Upper lobe of left lung (tissue), 4 donors: ENCODE data around the gene FAM222A.

ENCODE experiments used
- EP300 ChIP-seq, 4 donors: sonication (generic); formaldehyde crosslinking; IDR thresholded peaks; one replicate each; pipeline ENCODE4 v1.5.1; 2017; ENCODE audit warnings: antibody characterized with exemption in 4 of 4, control low read depth in 2 of 4
- POLR2A ChIP-seq, 4 donors: fragments of 450-650 bp; IDR thresholded peaks; one replicate each; pipeline ENCODE4 v1.5.1; 2016 to 2017; ENCODE audit warnings: antibody characterized with exemption in 4 of 4, mild to moderate bottlenecking in 2 of 4
- TF ChIP-seq, protein P1 (sequence below), 6 experiments: fragments of 450-650 bp in 4 of 6; fragments of 200-600 bp in 2 of 6; sonication (generic) in 2 of 6; IDR thresholded peaks; one replicate each; pipeline ENCODE4 v1.5.1; 2016 to 2019; ENCODE audit warnings: antibody characterized with exemption in 6 of 6

DNA sequence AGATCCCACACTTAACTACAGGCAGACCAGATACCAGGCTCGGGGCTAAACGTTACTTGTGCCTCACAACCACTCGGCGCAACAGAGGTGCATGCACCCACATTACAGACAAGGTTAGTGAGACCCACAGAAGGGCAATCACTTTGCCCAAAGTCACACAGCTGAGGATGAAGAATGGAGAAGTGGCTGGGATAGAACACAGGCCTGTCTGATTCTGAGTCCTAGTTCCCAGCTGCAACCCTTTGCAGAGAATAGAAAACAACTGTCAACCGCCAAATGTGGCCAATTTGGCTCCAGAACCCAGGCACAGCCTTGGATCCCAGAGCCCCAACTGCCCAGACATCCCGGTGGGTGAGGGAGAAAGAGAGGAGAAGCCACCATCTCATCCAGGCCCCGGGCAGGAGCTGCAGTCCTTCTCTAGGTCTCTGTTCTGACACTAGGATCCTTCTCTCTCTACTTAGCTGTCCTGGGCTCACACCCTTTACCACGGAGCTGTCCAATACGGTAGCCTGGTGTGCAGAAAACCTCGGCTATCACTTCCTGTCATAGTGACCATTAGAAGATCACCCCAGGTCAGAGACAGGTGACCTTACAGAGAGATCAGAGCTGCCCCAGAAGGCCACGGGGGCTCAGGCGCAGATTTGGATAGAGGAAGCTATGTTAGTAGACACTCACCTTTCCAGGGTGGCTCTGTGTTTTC is 59.1 kb downstream of the FAM222A start:
- TF ChIP-seq, protein P1, sequence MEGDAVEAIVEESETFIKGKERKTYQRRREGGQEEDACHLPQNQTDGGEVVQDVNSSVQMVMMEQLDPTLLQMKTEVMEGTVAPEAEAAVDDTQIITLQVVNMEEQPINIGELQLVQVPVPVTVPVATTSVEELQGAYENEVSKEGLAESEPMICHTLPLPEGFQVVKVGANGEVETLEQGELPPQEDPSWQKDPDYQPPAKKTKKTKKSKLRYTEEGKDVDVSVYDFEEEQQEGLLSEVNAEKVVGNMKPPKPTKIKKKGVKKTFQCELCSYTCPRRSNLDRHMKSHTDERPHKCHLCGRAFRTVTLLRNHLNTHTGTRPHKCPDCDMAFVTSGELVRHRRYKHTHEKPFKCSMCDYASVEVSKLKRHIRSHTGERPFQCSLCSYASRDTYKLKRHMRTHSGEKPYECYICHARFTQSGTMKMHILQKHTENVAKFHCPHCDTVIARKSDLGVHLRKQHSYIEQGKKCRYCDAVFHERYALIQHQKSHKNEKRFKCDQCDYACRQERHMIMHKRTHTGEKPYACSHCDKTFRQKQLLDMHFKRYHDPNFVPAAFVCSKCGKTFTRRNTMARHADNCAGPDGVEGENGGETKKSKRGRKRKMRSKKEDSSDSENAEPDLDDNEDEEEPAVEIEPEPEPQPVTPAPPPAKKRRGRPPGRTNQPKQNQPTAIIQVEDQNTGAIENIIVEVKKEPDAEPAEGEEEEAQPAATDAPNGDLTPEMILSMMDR (IDR thresholded peaks at IDR 0.05): no peak
- TF ChIP-seq EP300 (IDR thresholded peaks at IDR 0.05) (no peak), POLR2A (IDR thresholded peaks at IDR 0.05) (no peak)
